ENCODE measurements around the gene AICDA. TPM values are rescaled to one million over a fixed set of nuclear protein-coding genes. Genes with fewer than 3 reads are reported as not detected.

AICDA gene
- total RNA-seq, 6 donors from 2014 or later: 0.74 to 1.3 TPM; not detected in 4

- H3K4me3 ChIP-seq: no peak overlapping the region
- 96 to 97% methylated on average over 6 of the region's 6 CpGs for WGBS, 2 donors
- H3K36me3 ChIP-seq: no peaks in the 10 kb centered on the region
- DNase-seq: no peak
- no peak for ATAC-seq (ENCODE audit: low FRiP score in 2 of 2)
- no peak overlapping the region for H3K27ac ChIP-seq
- H3K4me1 ChIP-seq: peaks cover 4 to 10% (median 6%) of the 10 kb centered on the region in 4 donors
- H3K27me3 ChIP-seq: no peaks in the 10 kb centered on the region
- H3K9me3 ChIP-seq: peaks cover 0 to 8% (median 0%) of the 10 kb centered on the region in 4 donors
- TF ChIP-seq POLR2AphosphoS5 (IDR thresholded peaks at IDR 0.05): no peak
- no peak for TF ChIP-seq POLR2A (IDR thresholded peaks at IDR 0.05)
- no peak for TF ChIP-seq CTCF (IDR thresholded peaks at IDR 0.05)
- no peak for TF ChIP-seq EP300 (IDR thresholded peaks at IDR 0.05)
These were observed 50.3 kb downstream of the AICDA start for GRCh38 chr12:8562310-8562709.

GRCh38 chr12:8561011-8561410 is 51.6 kb downstream of the AICDA start:
- no peak for DNase-seq
- H3K4me1 ChIP-seq: no peaks in the 10 kb centered on the region
- H3K36me3 ChIP-seq: no peaks in the 10 kb centered on the region
- no peak overlapping the region for H3K4me3 ChIP-seq
- H3K27ac ChIP-seq: no peak overlapping the region
- WGBS, 2 donors: 64 to 71% methylated on average over 4 of the region's 4 CpGs
- H3K27me3 ChIP-seq: no peaks in the 10 kb centered on the region
- peaks cover 0 to 3% (median 0%) of the 10 kb centered on the region in 4 donors for H3K9me3 ChIP-seq
- TF ChIP-seq EP300 (IDR thresholded peaks at IDR 0.05) (no peak), POLR2AphosphoS5 (IDR thresholded peaks at IDR 0.05) (no peak), CTCF (IDR thresholded peaks at IDR 0.05) (no peak), POLR2A (IDR thresholded peaks at IDR 0.05) (no peak)
- ATAC-seq (ENCODE audit: low FRiP score in 2 of 2): no peak

- no peak overlapping the region for H3K4me3 ChIP-seq
- H3K27me3 ChIP-seq: no peaks in the 10 kb centered on the region
- H3K4me1 ChIP-seq: no peaks in the 10 kb centered on the region
- DNase-seq: no peak
- no peak for ATAC-seq (ENCODE audit: low FRiP score in 2 of 2)
- no peaks in the 10 kb centered on the region for H3K36me3 ChIP-seq
- peaks cover 0 to 3% (median 0%) of the 10 kb centered on the region in 4 donors for H3K9me3 ChIP-seq
- no peak for TF ChIP-seq CTCF (IDR thresholded peaks at IDR 0.05)
- no peak for TF ChIP-seq POLR2AphosphoS5 (IDR thresholded peaks at IDR 0.05)
- TF ChIP-seq EP300 (IDR thresholded peaks at IDR 0.05): no peak
- TF ChIP-seq POLR2A (IDR thresholded peaks at IDR 0.05): no peak
- WGBS, 2 donors: 83 to 90% methylated on average over 11 of the region's 11 CpGs
- no peak overlapping the region for H3K27ac ChIP-seq
These were observed 53.0 kb downstream of the AICDA start for GRCh38 chr12:8559676-8560075.

GRCh38 chr12:8556531-8557097 is 56.0 kb downstream of the AICDA start:
- Histone ChIP-seq H3K27ac (no peak overlapping the region), H3K27me3 (no peaks in the 10 kb centered on the region), H3K9me3 (no peaks in the 10 kb centered on the region), H3K4me1 (no peaks in the 10 kb centered on the region), H3K36me3 (no peaks in the 10 kb centered on the region), H3K4me3 (no peak overlapping the region)
- DNase-seq (no peak), ATAC-seq (ENCODE audit: low FRiP score in 2 of 2) (no peak)
- TF ChIP-seq EP300 (IDR thresholded peaks at IDR 0.05) (no peak), CTCF (IDR thresholded peaks at IDR 0.05) (no peak), POLR2AphosphoS5 (IDR thresholded peaks at IDR 0.05) (no peak), POLR2A (IDR thresholded peaks at IDR 0.05) (no peak)
- WGBS, 2 donors: 80 to 81% methylated on average over 2 of the region's 2 CpGs
